ENCODE measurements around the gene CD79A. TPM values are rescaled to one million over a fixed set of nuclear protein-coding genes. Genes with fewer than 3 reads are reported as not detected.

The CD79A gene
- total and polyA plus RNA-seq, 7 experiments from 2014 or later, result 2.6 to 27.9 (median 8.9) TPM

GRCh38 chr19:41883821-41884733 is 7.0 kb downstream of the CD79A start:
- no peaks in the 10 kb centered on the region for H3K9me3 ChIP-seq (ENCODE audit: control insufficient read depth in 2 of 3, low read length in 3 of 3)
- no peaks in the 10 kb centered on the region for H3K27me3 Mint-ChIP-seq
- peak overlapping the region; percentile 92 to 100 (median 98) for H3K4me3 Mint-ChIP-seq
- CTCF ChIA-PET, result interaction anchor here (0.6 to 9.0 kb wide), 3 partner anchors 10 to 26 kb away, joined by 3 to 151 read pairs (median 3); partner anchors contain the start of genes CD79A and RPS19
- peaks cover 34 to 44% of the 10 kb centered on the region in 2 donors for H3K4me1 ChIP-seq (ENCODE audit: control insufficient read depth in 2 of 2, insufficient read depth in 2 of 2, low read length in 2 of 2)
- peaks cover under 1 to 23% (median 1%) of the 10 kb centered on the region in 3 experiments for H3K36me3 ChIP-seq (ENCODE audit: control insufficient read depth in 2 of 3, insufficient read depth in 3 of 3, low read length in 3 of 3)
- H3K27ac ChIP-seq (ENCODE audit: low read depth, low read length), result peak overlapping the region; percentile 84
- POLR2A ChIA-PET, result interaction anchor here (0.9 to 13.3 kb wide), 11 partner anchors 8 to 74 kb away, joined by 3 to 565 read pairs (median 9); partner anchors contain the start of genes CD79A, ERFL and RPS19
- peak overlapping the region; percentile 99 for H3K4me3 ChIP-seq (ENCODE audit: low read length)
- intact Hi-C loops (cut with micrococcal nuclease), result loop anchor here (1.0 to 10.0 kb wide), 9 partner anchors 25 to 401 kb away; partner anchors contain the start of genes GRIK5 (in 2 of the 2), ZNF574 (in 2 of the 2), DEDD2 (in 1 of the 2) and GSK3A (in 1 of the 2)
- peaks cover 41 to 58% (median 51%) of the 10 kb centered on the region in 7 donors for H3K4me1 Mint-ChIP-seq
- H3K27me3 ChIP-seq (ENCODE audit: control insufficient read depth in 2 of 2, insufficient read depth in 2 of 2, low read length in 2 of 2), result no peaks in the 10 kb centered on the region
- peak; percentile 82 for ATAC-seq
- peak overlapping the region; percentile 93 to 99 (median 98) for H3K27ac Mint-ChIP-seq
- DNase-seq, result peak; percentile 69 to 91 (median 79)
- H3K36me3 Mint-ChIP-seq, result peaks cover 21 to 44% (median 27%) of the 10 kb centered on the region in 5 donors
- peaks cover 0 to 4% (median 0%) of the 10 kb centered on the region in 11 donors for H3K9me3 Mint-ChIP-seq

- Mint-ChIP-seq H3K36me3 (peaks cover 21 to 51% (median 40%) of the 10 kb centered on the region in 5 donors), H3K27ac (peak overlapping the region; percentile 87 to 99 (median 98)), H3K9me3 (peaks cover 0 to 4% (median 0%) of the 10 kb centered on the region in 11 donors), H3K4me3 (peak overlapping the region; percentile 92 to 100 (median 98)), H3K27me3 (no peaks in the 10 kb centered on the region), H3K4me1 (peaks cover 38 to 59% (median 54%) of the 10 kb centered on the region in 7 donors)
- no peaks in the 10 kb centered on the region for H3K9me3 ChIP-seq (ENCODE audit: control insufficient read depth in 2 of 3, low read length in 3 of 3)
- peak overlapping the region; percentile 78 for H3K4me3 ChIP-seq (ENCODE audit: low read length)
- intact Hi-C loops (cut with micrococcal nuclease), result loop anchor here (1.0 to 10.0 kb wide), 13 partner anchors 12 to 398 kb away; partner anchors contain the start of genes GRIK5 (in 2 of the 2), ZNF574 (in 2 of the 2), DEDD2 (in 1 of the 2) and GSK3A (in 1 of the 2)
- peak in 7 of 9 donors; percentile 68 to 91 (median 90) for DNase-seq
- POLR2A ChIA-PET, result interaction anchor here (0.7 to 13.3 kb wide), 12 partner anchors 9 to 511 kb away, joined by 3 to 565 read pairs (median 26); partner anchors contain the start of genes CD79A, ERFL, RABAC1 and RPS19
- peak overlapping the region; percentile 84 for H3K27ac ChIP-seq (ENCODE audit: low read depth, low read length)
- H3K36me3 ChIP-seq (ENCODE audit: control insufficient read depth in 2 of 3, insufficient read depth in 3 of 3, low read length in 3 of 3), result peaks cover 10 to 51% (median 13%) of the 10 kb centered on the region in 3 experiments
- peaks cover 43 to 60% of the 10 kb centered on the region in 2 donors for H3K4me1 ChIP-seq (ENCODE audit: control insufficient read depth in 2 of 2, insufficient read depth in 2 of 2, low read length in 2 of 2)
- peak; percentile 62 for ATAC-seq
- CTCF ChIA-PET, result interaction anchor here (0.8 to 9.0 kb wide), 11 partner anchors 9 to 50 kb away, joined by 3 to 151 read pairs (median 3); partner anchors contain the start of genes CD79A, ERFL and RPS19
- no peaks in the 10 kb centered on the region for H3K27me3 ChIP-seq (ENCODE audit: control insufficient read depth in 2 of 2, insufficient read depth in 2 of 2, low read length in 2 of 2)
Observed at GRCh38 chr19:41886761-41887710, 10.0 kb downstream of the CD79A start.

- intact Hi-C loops (cut with micrococcal nuclease), result loop anchor here (1.0 to 10.0 kb wide), 13 partner anchors 13 to 397 kb away; partner anchors contain the start of genes GRIK5 (in 2 of the 2), ZNF574 (in 2 of the 2), DEDD2 (in 1 of the 2) and GSK3A (in 1 of the 2)
- peaks cover 0 to 2% (median 0%) of the 10 kb centered on the region in 11 donors for H3K9me3 Mint-ChIP-seq
- peak; percentile 51 to 88 (median 79) for DNase-seq
- Histone ChIP-seq H3K4me1 (ENCODE audit: control insufficient read depth in 2 of 2, insufficient read depth in 2 of 2, low read length in 2 of 2) (peaks cover 44 to 62% of the 10 kb centered on the region in 2 donors), H3K27ac (ENCODE audit: low read depth, low read length) (peak overlapping the region; percentile 84), H3K36me3 (ENCODE audit: control insufficient read depth in 2 of 3, insufficient read depth in 3 of 3, low read length in 3 of 3) (peaks cover 17 to 59% (median 20%) of the 10 kb centered on the region in 3 experiments), H3K9me3 (ENCODE audit: control insufficient read depth in 2 of 3, low read length in 3 of 3) (no peaks in the 10 kb centered on the region), H3K27me3 (ENCODE audit: control insufficient read depth in 2 of 2, insufficient read depth in 2 of 2, low read length in 2 of 2) (no peaks in the 10 kb centered on the region), H3K4me3 (ENCODE audit: low read length) (peak overlapping the region; percentile 78)
- peaks cover 35 to 55% (median 51%) of the 10 kb centered on the region in 7 donors for H3K4me1 Mint-ChIP-seq
- peak overlapping the region; percentile 87 to 99 (median 98) for H3K27ac Mint-ChIP-seq
- no peaks in the 10 kb centered on the region for H3K27me3 Mint-ChIP-seq
- ChIA-PET CTCF (interaction anchor here (0.8 to 9.0 kb wide), 9 partner anchors 11 to 45 kb away, joined by 3 to 151 read pairs (median 3); partner anchors contain the start of gene CD79A), POLR2A (interaction anchor here (0.6 to 13.3 kb wide), 12 partner anchors 14 to 1282 kb away, joined by 3 to 565 read pairs (median 26); partner anchors contain the start of genes CD79A, ERFL, RABAC1 and RPS19)
- peak; percentile 62 for ATAC-seq
- H3K36me3 Mint-ChIP-seq, result peaks cover 15 to 47% (median 35%) of the 10 kb centered on the region in 5 donors
- peak overlapping the region; percentile 92 to 100 (median 98) for H3K4me3 Mint-ChIP-seq
Observed at GRCh38 chr19:41887711-41888382, 10.8 kb downstream of the CD79A start.

GRCh38 chr19:41888926-41889325 is 11.8 kb downstream of the CD79A start:
- DNase-seq (peak in 5 of 9 donors; percentile 44 to 60 (median 46)), ATAC-seq (no peak)
- Mint-ChIP-seq H3K4me3 (peak overlapping the region; percentile 92 to 100 (median 98)), H3K27me3 (no peaks in the 10 kb centered on the region), H3K4me1 (peaks cover 41 to 62% (median 56%) of the 10 kb centered on the region in 7 donors), H3K36me3 (peaks cover 11 to 47% (median 32%) of the 10 kb centered on the region in 5 donors), H3K27ac (peak overlapping the region; percentile 87 to 99 (median 98)), H3K9me3 (no peaks in the 10 kb centered on the region)
- peak overlapping the region; percentile 84 for H3K27ac ChIP-seq (ENCODE audit: low read depth, low read length)
- no peaks in the 10 kb centered on the region for H3K27me3 ChIP-seq (ENCODE audit: control insufficient read depth in 2 of 2, insufficient read depth in 2 of 2, low read length in 2 of 2)
- intact Hi-C loops (cut with micrococcal nuclease), result loop anchor here (10.0 kb wide), 5 partner anchors 186 to 396 kb away; partner anchors contain the start of genes GRIK5 (in 2 of the 2), ZNF574 (in 2 of the 2), DEDD2 (in 1 of the 2) and GSK3A (in 1 of the 2)
- H3K4me3 ChIP-seq (ENCODE audit: low read length), result peak overlapping the region; percentile 78
- H3K9me3 ChIP-seq (ENCODE audit: control insufficient read depth in 2 of 3, low read length in 3 of 3), result no peaks in the 10 kb centered on the region
- POLR2A ChIA-PET, result interaction anchor here (1.2 to 13.3 kb wide), 10 partner anchors 8 to 70 kb away, joined by 4 to 565 read pairs (median 54); partner anchors contain the start of genes CD79A, ERFL, RABAC1 and RPS19
- CTCF ChIA-PET, result interaction anchor here (0.6 to 9.0 kb wide), 5 partner anchors 15 to 46 kb away, joined by 3 to 151 read pairs (median 3); partner anchors contain the start of gene CD79A
- H3K4me1 ChIP-seq (ENCODE audit: control insufficient read depth in 2 of 2, insufficient read depth in 2 of 2, low read length in 2 of 2), result peaks cover 49 to 66% of the 10 kb centered on the region in 2 donors
- H3K36me3 ChIP-seq (ENCODE audit: control insufficient read depth in 2 of 3, insufficient read depth in 3 of 3, low read length in 3 of 3), result peaks cover 20 to 55% (median 21%) of the 10 kb centered on the region in 3 experiments
